PC-3 (cell line): Measurements from ENCODE around the gene DSTN. TPM values are rescaled to one million over a fixed set of nuclear protein-coding genes. Genes with fewer than 3 reads are reported as not detected.

ENCODE experiments used
- ATAC-seq: fragments of 200-7000 bp; cut with Tn5 transposase; 2 replicates; pipeline ENCODE4 v1.9.1; 2020; ENCODE audit warnings: mild to moderate bottlenecking, moderate library complexity
- BruUV-seq: library from RNA; stranded (reverse); fragments of 400-500 nt; replicated peaks from 2 replicates; lab custom pipeline; 2021; lab: Mats Ljungman, UMichigan
- CTCF ChIA-PET: fragments of 300-600 bp; sonication (Branson Sonifier 250); formaldehyde crosslinking; loops from one replicate; lab custom pipeline; 2022; ENCODE audit warnings: antibody characterized with exemption; lab: Charles Lee
- POLR2A ChIA-PET: fragments of 300-600 bp; sonication (Branson Sonifier 250); formaldehyde crosslinking; loops from one replicate; lab custom pipeline; 2022; ENCODE audit warnings: antibody characterized with exemption; ENCODE audit not compliant: unreplicated experiment; lab: Charles Lee
- DNase-seq: peaks from one replicate; pipeline ENCODE4 v3.0.0-alpha.2; 2015
- H2AFZ ChIP-seq: fragments of 300-600 bp; sonication (generic); 2 replicates; pipeline ENCODE4 v1.6.0; 2016; ENCODE audit warnings: antibody characterized with exemption, low read length
- H3F3A ChIP-seq: fragments of 300-600 bp; sonication (generic); one replicate; pipeline ENCODE4 v1.6.0; 2017; ENCODE audit warnings: antibody characterized with exemption, low read length, control low read depth, mild to moderate bottlenecking; ENCODE audit not compliant: unreplicated experiment
- H3K27ac ChIP-seq: fragments of 300-600 bp; sonication (generic); 2 replicates; pipeline ENCODE4 v1.5.1; 2016; ENCODE audit warnings: mild to moderate bottlenecking, low read length
- H3K27me3 ChIP-seq: fragments of 300-600 bp; sonication (generic); 2 replicates; pipeline ENCODE4 v1.6.1; 2016; ENCODE audit warnings: low read length, mixed read lengths
- H3K36me3 ChIP-seq: fragments of 300-600 bp; sonication (generic); 2 replicates; pipeline ENCODE4 v1.6.1; 2016; ENCODE audit warnings: low read depth, mixed run types, low read length, mixed read lengths
- H3K4me1 ChIP-seq: fragments of 300-600 bp; sonication (generic); 2 replicates; pipeline ENCODE4 v1.5.1; 2016; ENCODE audit warnings: low read length; ENCODE audit not compliant: insufficient read depth
- H3K4me2 ChIP-seq: fragments of 300-600 bp; sonication (generic); 2 replicates; pipeline ENCODE4 v1.6.0; 2016; ENCODE audit warnings: low read length
- H3K4me3 ChIP-seq: fragments of 300-600 bp; sonication (generic); 2 replicates; pipeline ENCODE4 v1.5.1; 2016; ENCODE audit warnings: mild to moderate bottlenecking, low read length, mixed read lengths
- H3K79me2 ChIP-seq: fragments of 300-600 bp; sonication (generic); 2 replicates; pipeline ENCODE4 v1.6.1; 2017; ENCODE audit warnings: low read length, mixed read lengths
- H3K9ac ChIP-seq: fragments of 300-600 bp; sonication (generic); 2 replicates; pipeline ENCODE4 v1.6.0; 2016; ENCODE audit warnings: mild to moderate bottlenecking, low read length
- H3K9me2 ChIP-seq: fragments of 300-600 bp; sonication (generic); replicated peaks from 2 replicates; pipeline ENCODE4 v1.6.1; 2016; ENCODE audit warnings: mixed run types, low read length, mixed read lengths
- H3K9me3 ChIP-seq: fragments of 300-600 bp; sonication (generic); 2 replicates; pipeline ENCODE4 v1.6.1; 2016; ENCODE audit warnings: low read length, mixed read lengths
- H4K20me1 ChIP-seq: fragments of 300-600 bp; sonication (generic); 2 replicates; pipeline ENCODE4 v1.6.1; 2016; ENCODE audit warnings: low read length, mixed read lengths
- EZH2 ChIP-seq: fragments of 300-600 bp; sonication (generic); IDR thresholded peaks from one replicate; pipeline ENCODE4 v1.6.1; 2017; ENCODE audit warnings: antibody characterized with exemption, mild to moderate bottlenecking, low read length; ENCODE audit not compliant: unreplicated experiment
- EZH2phosphoT487 ChIP-seq: fragments of 300-600 bp; sonication (generic); IDR thresholded peaks from 2 replicates; pipeline ENCODE4 v1.6.1; 2018; ENCODE audit warnings: mild to moderate bottlenecking, antibody characterized with exemption, low read length, borderline replicate concordance
- intact Hi-C: fragments of 100-400 bp; cut with micrococcal nuclease; formaldehyde crosslinking; loops from 2 replicates; pipeline ENCODE4 v1.9.0; 2023
- total RNA-seq: library from RNA; depleted of rRNA; stranded (reverse); fragments of >200 nt; gene quantifications from 2 replicates; pipeline ENCODE4 v1.2.3, GENCODE V29; 2014
- TF ChIP-seq, protein P1 (sequence below): fragments of 300-600 bp; sonication (generic); conservative IDR thresholded peaks from 2 replicates; pipeline ENCODE4 v1.5.1; 2017; ENCODE audit warnings: antibody characterized with exemption, low read depth, mild to moderate bottlenecking, low read length

Gene DSTN
- total RNA-seq, 1 experiment from 2014 or later, result 182 TPM

DNA sequence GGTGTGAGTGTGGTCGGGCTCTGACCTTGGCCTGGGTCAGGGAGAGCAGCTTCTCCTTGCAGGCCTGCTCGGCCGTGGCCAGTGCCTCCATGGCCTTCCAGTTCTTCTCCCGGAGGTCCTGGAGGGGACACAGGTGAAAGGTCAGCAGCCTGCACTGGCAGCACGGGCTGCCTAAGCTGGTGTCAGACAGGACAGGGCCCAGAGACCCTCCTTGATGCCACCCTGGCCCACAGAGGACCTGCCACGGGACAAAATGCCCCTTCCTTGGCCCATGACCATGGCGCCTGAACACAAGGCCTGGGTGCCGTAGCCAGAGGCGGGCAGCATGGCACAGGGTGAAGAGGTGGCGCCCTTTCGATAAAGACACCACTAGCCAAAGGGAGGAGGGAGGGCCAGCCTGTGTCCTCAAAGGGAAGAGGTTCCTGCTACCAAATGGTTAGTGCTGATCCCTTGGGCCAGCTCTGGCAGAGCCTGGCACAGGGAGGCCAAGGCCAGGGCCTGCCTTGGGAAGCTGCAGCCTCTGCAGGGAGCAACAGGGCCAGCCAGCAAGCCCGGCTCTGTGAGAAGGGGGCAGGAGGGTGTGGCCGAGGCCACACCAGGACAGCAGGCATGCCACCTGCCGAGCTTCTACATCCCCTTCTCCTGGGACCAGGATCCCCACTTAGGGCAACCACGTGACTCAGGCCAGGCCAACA is 54.8 kb downstream of the DSTN start:
- ChIA-PET CTCF (no interaction called here), POLR2A (no interaction called here)
- BruUV-seq, result no TSS peak
- no peaks in the 10 kb centered on the region for H3K4me1 ChIP-seq
- H3K9ac ChIP-seq, result no peak overlapping the region
- ATAC-seq (no peak), DNase-seq (no peak)
- TF ChIP-seq EZH2phosphoT487 (no peak), EZH2 (no peak)
- TF ChIP-seq, protein P1, sequence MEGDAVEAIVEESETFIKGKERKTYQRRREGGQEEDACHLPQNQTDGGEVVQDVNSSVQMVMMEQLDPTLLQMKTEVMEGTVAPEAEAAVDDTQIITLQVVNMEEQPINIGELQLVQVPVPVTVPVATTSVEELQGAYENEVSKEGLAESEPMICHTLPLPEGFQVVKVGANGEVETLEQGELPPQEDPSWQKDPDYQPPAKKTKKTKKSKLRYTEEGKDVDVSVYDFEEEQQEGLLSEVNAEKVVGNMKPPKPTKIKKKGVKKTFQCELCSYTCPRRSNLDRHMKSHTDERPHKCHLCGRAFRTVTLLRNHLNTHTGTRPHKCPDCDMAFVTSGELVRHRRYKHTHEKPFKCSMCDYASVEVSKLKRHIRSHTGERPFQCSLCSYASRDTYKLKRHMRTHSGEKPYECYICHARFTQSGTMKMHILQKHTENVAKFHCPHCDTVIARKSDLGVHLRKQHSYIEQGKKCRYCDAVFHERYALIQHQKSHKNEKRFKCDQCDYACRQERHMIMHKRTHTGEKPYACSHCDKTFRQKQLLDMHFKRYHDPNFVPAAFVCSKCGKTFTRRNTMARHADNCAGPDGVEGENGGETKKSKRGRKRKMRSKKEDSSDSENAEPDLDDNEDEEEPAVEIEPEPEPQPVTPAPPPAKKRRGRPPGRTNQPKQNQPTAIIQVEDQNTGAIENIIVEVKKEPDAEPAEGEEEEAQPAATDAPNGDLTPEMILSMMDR, result no peak
- H4K20me1 ChIP-seq, result no peaks in the 10 kb centered on the region
- no peak overlapping the region for H3K4me2 ChIP-seq
- intact Hi-C loops, result no loop called here
- no peaks in the 10 kb centered on the region for H3K9me2 ChIP-seq
- H3K27me3 ChIP-seq, result no peaks in the 10 kb centered on the region
- H3K9me3 ChIP-seq, result no peaks in the 10 kb centered on the region
- H3K27ac ChIP-seq, result no peak overlapping the region
- H3F3A ChIP-seq, result no peaks in the 10 kb centered on the region
- H3K36me3 ChIP-seq, result peaks cover 51% of the 10 kb centered on the region; the same call in 1 of the 2 replicates
- H2AFZ ChIP-seq, result no peak overlapping the region
- H3K4me3 ChIP-seq, result no peak overlapping the region
- H3K79me2 ChIP-seq, result no peaks in the 10 kb centered on the region

DNA sequence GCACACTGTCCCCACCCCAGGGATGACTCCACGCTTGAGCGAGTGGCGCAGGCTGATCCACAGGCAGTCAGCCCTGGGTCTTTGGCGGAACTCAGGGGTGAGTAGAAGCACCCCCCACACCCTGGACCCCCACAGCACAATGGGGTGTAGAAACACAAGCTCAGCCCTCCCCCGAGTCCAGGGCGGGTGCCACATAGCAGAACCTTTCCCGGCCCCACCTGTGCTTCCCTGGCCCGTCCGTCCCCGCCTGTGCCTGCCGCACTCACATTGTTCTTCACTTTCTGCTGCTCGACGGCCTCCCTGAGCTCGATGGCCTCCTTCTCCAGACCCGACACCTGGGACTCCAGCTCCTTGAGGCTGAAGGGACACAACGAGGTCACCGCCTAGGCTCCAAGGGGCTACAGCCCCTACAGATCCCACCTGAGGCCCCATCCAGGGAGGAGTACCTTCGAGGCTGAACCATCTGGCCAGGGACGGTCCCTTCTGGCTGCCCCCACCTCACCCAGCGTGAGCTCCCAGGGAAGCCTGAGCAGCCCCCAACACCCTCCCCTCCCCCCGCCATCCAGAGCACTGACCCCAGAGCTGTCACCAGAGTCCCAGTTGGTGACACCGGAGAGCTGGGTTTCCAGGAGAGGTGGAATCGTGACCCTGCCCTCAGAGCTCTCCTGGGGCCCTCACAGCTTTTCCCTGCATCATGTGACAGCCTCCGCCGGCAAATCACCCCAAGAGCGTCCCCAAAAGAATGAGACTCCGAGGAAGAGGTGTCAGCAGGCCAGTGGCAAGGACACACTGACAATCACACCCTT is 55.6 kb downstream of the DSTN start:
- Histone ChIP-seq H3K4me3 (no peak overlapping the region), H3K9me2 (no peaks in the 10 kb centered on the region), H3K4me1 (no peaks in the 10 kb centered on the region), H3K27ac (no peak overlapping the region), H3K9me3 (no peaks in the 10 kb centered on the region), H3K79me2 (no peaks in the 10 kb centered on the region), H4K20me1 (no peaks in the 10 kb centered on the region), H3K36me3 (peaks cover 49% of the 10 kb centered on the region; the same call in 1 of the 2 replicates), H3K4me2 (no peak overlapping the region), H3K9ac (no peak overlapping the region), H3F3A (no peaks in the 10 kb centered on the region), H3K27me3 (no peaks in the 10 kb centered on the region), H2AFZ (no peak overlapping the region)
- intact Hi-C loops, result no loop called here
- no peak for DNase-seq
- no peak for ATAC-seq
- TF ChIP-seq EZH2 (no peak), EZH2phosphoT487 (no peak)
- TF ChIP-seq, protein P1, result no peak
- ChIA-PET CTCF (interaction anchor here (0.7 kb wide), 1 partner anchor 285 kb away, joined by 9 read pairs; no protein-coding TSS in a partner anchor), POLR2A (no interaction called here)
- BruUV-seq, result no TSS peak
